ENCODE results near the gene ATRX. TPM values are rescaled to one million over a fixed set of nuclear protein-coding genes. Genes with fewer than 3 reads are reported as not detected.

Gene ATRX
- total RNA-seq, 1 experiment from 2014 or later = 61.3 TPM

- H3K4me1 ChIP-seq (ENCODE audit: control insufficient read depth in 1 of 2, insufficient read depth in 2 of 2, low read length in 2 of 2) = no peaks in the 10 kb centered on the region
- H3K4me3 ChIP-seq (replicated peaks in 1 of 2; ENCODE audit: low read depth in 1 of 2, low read length in 2 of 2) = no peak overlapping the region
- no peak overlapping the region for H3K4me2 ChIP-seq (ENCODE audit: low read length)
- H3K9me3 ChIP-seq (ENCODE audit: control insufficient read depth in 1 of 2, insufficient read depth in 1 of 2, low read depth in 1 of 2, low read length in 2 of 2) = no peaks in the 10 kb centered on the region
- H3K9ac ChIP-seq (ENCODE audit: low read length) = no peak overlapping the region
- TF ChIP-seq RAD21 (IDR thresholded peaks at IDR 0.05; ENCODE audit: low read depth) = no peak
- no peak for TF ChIP-seq ATF3 (IDR thresholded peaks at IDR 0.05)
- TF ChIP-seq YY1 (IDR thresholded peaks at IDR 0.05; ENCODE audit: extremely low read depth, insufficient replicate concordance, low read depth, low read length) = no peak
- no peak for TF ChIP-seq SP1 (IDR thresholded peaks at IDR 0.05; ENCODE audit: low read depth)
- no peak for TF ChIP-seq EZH2phosphoT487 (IDR thresholded peaks at IDR 0.05; ENCODE audit: borderline replicate concordance)
- no peak for TF ChIP-seq EGR1 (IDR thresholded peaks at IDR 0.05; ENCODE audit: low read depth)
- TF ChIP-seq TCF7L2 (IDR thresholded peaks at IDR 0.05; ENCODE audit: borderline replicate concordance, extremely low read depth, insufficient read depth, insufficient read length) = no peak
- TF ChIP-seq SRF (IDR thresholded peaks at IDR 0.05; ENCODE audit: low read depth) = no peak
- TF ChIP-seq REST (IDR thresholded peaks at IDR 0.05; ENCODE audit: low read depth) = no peak
- TF ChIP-seq ZNF274 (IDR thresholded peaks at IDR 0.05; ENCODE audit: low read depth, low read length) = no peak
- no peak for TF ChIP-seq ZBTB33 (IDR thresholded peaks at IDR 0.05; ENCODE audit: extremely low read depth, insufficient replicate concordance, low read length)
- no peak for TF ChIP-seq JUND (IDR thresholded peaks at IDR 0.05)
- TF ChIP-seq FOSL1 (IDR thresholded peaks at IDR 0.05; ENCODE audit: low read depth) = no peak
- no peak for TF ChIP-seq CBX3 (IDR thresholded peaks at IDR 0.05; ENCODE audit: low read depth)
- no peak for TF ChIP-seq POLR2A (IDR thresholded peaks at IDR 0.05; ENCODE audit: borderline replicate concordance, extremely low read depth, insufficient read depth, insufficient read length)
- TF ChIP-seq MAX (IDR thresholded peaks at IDR 0.05) = no peak
- ChIA-PET RAD21 (ENCODE audit: low non-redundant PET in 1 of 2, low total read pairs in 2 of 2, uncharacterized antibody in 2 of 2, unreplicated experiment in 2 of 2) (no interaction called here), CTCF (no interaction called here), POLR2A (no interaction called here)
- no peak overlapping the region for H2AFZ ChIP-seq (ENCODE audit: low read depth, low read length, poor library complexity, severe bottlenecking)
- ATAC-seq (no peak), DNase-seq (ENCODE audit: low read depth, low spot score) (no peak)
- H3K27ac ChIP-seq (ENCODE audit: low read depth, low read length) = no peak overlapping the region
- H3K79me2 ChIP-seq (ENCODE audit: insufficient read depth, low read length) = peaks cover 32% of the 10 kb centered on the region
- intact Hi-C loops (cut with micrococcal nuclease) = no loop called here
- BruUV-seq (replicated peaks) = no TSS peak
- H4K20me1 ChIP-seq (ENCODE audit: insufficient read depth) = no peaks in the 10 kb centered on the region
- H3K36me3 ChIP-seq (ENCODE audit: control insufficient read depth in 1 of 2, insufficient read depth in 2 of 2, low read length in 2 of 2) = no peaks in the 10 kb centered on the region
- no peaks in the 10 kb centered on the region for H3K27me3 ChIP-seq (ENCODE audit: insufficient read depth, low read length)
- H3K9me2 ChIP-seq (ENCODE audit: insufficient read depth) = no peaks in the 10 kb centered on the region
These were observed 36.3 kb downstream of the ATRX start for GRCh38 chrX:77749695-77750094.
